GOT3 (cell line): ENCODE data around the gene C8A.

Source experiments
- DNase-seq: peaks from one replicate; lab custom pipeline; 2025; ENCODE audit warnings: mixed read lengths; lab: John Stamatoyannopoulos, UW

Gene C8A

GRCh38 chr1:56967355-56967754 is 112.8 kb downstream of the C8A start:
- no peak for DNase-seq
